Muscle of arm (tissue), 12 donors: ENCODE results near the gene FGD5. TPM values are rescaled to one million over a fixed set of nuclear protein-coding genes. Genes with fewer than 3 reads are reported as not detected.

ENCODE experiments used
- DNase-seq: peaks from one replicate; pipeline ENCODE4 v3.0.0-alpha.2; 2013
- polyA plus RNA-seq, 12 donors: library from polyadenylated mRNA; unstranded; fragments of 120-200 nt; gene quantifications; one replicate each; pipeline ENCODE4 v1.2.1, GENCODE V29; 2013; ENCODE audit not compliant: insufficient read length in 12 of 12

FGD5 gene
- polyA plus RNA-seq, 12 donors = 16.1 to 26.3 (median 19.6) TPM; not detected in 1

DNA sequence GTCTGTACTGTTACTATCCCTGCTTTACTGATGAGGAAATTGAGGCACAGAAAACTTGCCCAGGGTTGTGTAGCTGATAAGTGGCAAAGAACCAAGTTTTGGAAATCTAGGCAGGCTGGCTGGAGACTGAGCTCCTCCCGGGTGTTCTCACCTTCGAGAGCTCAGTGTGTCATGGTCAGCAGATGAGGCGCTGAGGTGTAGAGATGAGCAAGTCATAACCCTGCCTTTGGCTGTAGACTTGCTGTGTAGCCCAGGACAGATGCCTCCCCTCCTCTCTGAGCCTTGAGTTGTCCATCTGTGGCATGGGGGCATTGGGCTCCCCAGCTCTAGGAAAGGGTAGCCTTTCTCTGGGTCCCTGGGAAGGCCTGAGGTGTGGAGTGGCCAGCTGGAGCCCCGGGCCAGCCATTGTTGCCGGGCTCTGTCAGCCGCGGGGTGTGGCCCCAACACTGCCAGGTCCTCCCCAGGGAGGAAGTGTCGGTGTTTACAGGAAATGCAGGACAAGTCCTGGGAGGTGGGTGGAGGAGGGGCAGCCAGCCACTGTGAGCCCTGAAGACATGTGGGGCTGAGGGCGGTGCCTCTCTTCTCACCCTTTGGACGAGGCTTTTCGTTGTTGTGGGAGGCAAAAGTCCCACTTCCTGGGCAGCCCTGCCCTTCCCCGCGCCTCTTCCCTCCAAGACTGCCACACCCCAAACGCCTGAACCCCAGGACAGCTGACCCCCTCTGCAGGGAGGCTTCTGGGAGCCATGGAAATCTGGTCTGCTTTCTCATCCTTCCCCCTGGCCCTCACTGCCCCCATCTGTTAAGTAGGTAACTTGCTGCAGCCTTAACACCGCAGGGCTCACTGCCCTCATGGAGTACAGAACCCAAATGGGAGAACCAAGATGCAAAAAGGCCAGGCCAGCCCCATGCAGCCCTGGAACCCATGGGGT is 29.1 kb downstream of the FGD5 start:
- no peak for DNase-seq

- DNase-seq = no peak
These were observed 30.1 kb downstream of the FGD5 start for GRCh38 chr3:14848906-14849305.

DNA sequence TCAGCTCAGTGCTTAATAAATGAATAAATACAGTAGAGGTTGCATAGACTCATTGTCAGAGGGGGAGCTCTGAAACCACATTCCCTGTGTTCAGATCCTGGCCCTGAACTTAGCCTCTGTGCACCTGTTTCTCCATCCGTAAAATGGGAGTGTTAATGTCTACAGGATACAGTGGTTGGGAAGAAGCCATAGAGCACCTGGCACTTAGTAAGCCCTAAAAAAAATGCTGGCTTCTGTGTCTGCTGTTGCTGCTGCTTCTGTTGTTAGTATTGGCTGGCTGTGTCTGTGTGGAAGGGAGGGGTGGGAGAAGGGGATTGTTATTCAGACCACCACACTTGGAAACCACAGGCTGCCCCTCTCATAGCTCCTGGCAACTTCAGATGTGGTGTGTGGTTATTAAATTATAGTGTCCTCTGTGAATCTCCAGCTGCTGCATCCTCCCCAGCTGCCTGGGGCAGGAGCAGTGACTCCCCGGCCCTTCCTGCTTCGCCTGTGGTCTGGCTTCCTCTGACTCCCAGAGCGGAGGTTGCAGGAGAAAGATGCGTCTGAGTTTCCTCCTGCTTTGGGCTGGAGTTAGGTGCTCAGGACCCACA is 31.0 kb downstream of the FGD5 start:
- DNase-seq = peak; percentile 45

DNA sequence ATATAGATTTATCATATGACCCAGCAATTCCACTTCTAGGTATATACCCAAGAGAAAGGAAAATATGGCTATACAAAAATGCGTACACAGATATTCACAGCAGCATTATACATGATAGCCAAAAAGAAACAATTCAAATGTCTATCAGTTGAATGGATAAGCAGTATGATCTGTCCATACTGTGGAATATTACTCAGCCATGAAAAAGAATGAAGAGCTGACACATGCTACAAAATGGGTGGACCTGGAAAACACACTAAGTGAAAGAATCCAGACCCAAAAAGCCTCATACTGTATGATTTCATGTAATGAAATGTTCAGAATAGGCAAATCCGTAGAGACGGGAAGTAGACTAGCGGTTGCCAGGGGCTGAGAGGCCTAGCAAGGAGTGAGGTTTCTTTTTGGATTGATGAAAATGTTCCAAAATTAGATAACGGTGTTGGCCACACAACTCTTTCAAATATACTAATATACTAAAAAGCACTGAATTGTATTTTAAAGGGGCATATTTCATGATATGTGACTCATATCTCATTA is 33.4 kb downstream of the FGD5 start:
- peak; percentile 61 for DNase-seq

- DNase-seq = peak; percentile 85
These were observed 34.0 kb downstream of the FGD5 start for GRCh38 chr3:14852717-14853116.

- DNase-seq = peak; percentile 84
These were observed 34.6 kb downstream of the FGD5 start for GRCh38 chr3:14853271-14853951.

GRCh38 chr3:14857506-14857905 is 38.7 kb downstream of the FGD5 start:
- DNase-seq = no peak

- DNase-seq = no peak
These were observed 39.3 kb downstream of the FGD5 start for GRCh38 chr3:14858105-14858504.

GRCh38 chr3:14859880-14860279 is 41.1 kb downstream of the FGD5 start:
- DNase-seq = no peak

DNA sequence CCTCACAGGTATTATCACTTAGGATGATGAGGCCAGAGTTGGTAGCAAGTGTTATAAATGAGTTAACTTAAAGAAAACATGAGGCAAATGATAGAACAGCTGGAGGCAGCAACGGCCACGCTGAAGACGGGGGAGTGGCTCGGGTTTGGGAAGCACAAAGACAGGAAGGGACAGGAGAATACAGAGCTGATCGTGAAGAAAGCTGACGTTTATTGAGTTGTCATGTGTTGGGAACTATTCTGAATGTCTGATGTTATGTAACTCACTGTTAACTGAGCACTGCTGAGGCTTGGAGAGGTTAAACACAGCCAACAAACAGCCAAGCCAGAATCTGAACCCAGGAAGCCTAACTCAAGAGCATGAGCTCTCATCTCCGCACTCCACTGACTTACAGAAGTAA is 42.3 kb downstream of the FGD5 start:
- peak; percentile 46 for DNase-seq

- no peak for DNase-seq
These were observed 42.9 kb downstream of the FGD5 start for GRCh38 chr3:14861446-14862302.

- no peak for DNase-seq
These were observed 43.5 kb downstream of the FGD5 start for GRCh38 chr3:14862303-14862660.

DNA sequence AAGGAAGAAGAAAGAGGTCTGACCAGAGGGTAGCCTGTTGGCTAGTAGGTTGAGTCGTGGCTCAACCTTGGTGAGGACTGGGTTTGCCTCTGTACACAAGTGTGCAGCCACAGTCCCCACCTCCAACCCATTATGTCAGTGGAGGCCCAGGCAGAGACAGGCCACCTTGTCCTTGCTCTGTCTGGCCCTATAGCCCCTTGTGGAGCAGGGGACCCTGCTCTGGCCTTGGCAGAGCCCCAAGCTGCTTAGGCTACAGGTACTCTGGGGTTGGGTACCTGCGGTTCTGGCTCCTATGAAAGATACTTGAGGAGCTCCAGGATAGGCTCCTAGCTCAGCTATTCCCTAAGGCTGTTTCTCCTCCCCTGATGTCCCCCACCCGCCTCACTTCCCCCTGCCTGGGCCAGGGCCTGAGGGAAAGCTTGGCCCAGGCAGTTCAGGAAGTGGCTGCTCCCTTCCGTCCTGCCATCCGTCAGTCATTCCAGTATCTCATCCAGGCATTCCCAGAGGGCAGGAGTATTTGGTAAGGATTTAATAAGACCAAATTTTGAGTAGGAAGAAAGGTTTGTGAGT is 44.0 kb downstream of the FGD5 start:
- no peak for DNase-seq

GRCh38 chr3:14863333-14864100 is 44.8 kb downstream of the FGD5 start:
- DNase-seq = no peak

DNA sequence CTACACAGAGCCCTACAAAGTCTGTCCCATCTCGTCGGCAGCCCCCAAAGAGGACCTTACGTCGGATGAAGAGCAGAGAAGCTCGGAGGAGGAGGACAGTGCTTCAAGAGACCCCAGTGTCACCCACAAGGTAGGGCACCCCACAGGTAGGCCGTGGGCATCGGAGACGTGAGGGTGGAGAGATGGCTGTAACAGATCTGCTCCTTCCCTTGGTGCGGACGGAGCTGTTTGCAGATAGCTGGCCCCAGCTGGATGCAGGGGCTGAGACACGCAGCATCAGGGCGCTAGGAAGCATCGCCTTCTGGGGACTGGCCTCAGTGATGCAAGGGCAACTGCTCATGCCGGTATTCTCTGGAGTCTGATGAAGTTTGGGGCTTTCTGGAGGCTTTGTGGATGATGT is 45.4 kb downstream of the FGD5 start:
- DNase-seq = no peak

GRCh38 chr3:14866627-14867026 is 47.9 kb downstream of the FGD5 start:
- no peak for DNase-seq

DNA sequence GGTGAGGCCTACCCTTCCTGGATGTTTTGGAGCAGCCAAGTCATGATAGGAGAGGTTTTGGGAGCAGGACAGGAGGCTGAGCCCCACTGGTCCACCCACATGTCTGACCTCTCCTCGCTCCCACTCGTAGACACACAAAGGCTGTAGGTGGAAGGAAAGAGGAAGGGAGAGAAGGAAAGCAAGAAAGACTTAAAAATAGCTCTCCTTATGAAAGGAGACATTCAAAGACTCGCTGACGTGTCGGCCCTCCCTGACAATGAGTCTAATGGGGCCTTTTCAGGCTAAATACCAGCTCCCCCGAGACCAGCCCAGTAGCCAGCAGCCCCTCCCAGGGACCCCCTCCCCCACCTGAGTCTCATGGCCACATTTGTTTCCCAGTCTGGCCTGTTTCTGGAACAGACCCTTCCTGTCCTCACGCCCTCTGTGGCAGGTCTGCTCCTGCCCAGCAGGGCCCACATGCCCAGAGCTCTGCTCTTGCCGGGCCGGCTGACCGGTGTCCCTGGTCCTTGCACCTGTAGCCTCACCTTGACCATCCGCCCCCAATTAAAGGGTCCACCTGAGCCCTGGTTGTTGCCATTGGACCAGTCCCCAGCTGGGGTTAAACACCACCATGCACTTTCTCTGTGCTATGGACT is 49.3 kb downstream of the FGD5 start:
- no peak for DNase-seq

GRCh38 chr3:14869917-14870782 is 51.4 kb downstream of the FGD5 start:
- DNase-seq = no peak

DNA sequence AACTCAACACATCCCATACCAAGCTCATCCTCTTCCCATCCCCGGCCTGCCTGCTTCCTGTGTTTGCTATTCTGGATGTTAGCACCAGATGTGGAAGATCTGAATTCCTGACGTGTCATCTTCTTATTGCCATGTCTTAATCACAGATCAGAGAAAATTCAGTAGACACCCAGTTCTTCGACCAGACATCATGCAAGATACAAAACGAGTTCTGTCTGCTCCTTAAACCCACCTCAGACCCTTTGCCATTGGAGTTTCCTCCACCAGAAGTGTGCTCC is 52.0 kb downstream of the FGD5 start:
- no peak for DNase-seq
